GM12878 (cell line): ENCODE data around the gene NHSL1.

Source experiments
- POLR2AphosphoS5 ChIP-seq: IDR thresholded peaks from 2 replicates; pipeline ENCODE4 v1.6.1; 2011; ENCODE audit warnings: mild to moderate bottlenecking, low read length, inconsistent platforms
- TF ChIP-seq, protein P1 (sequence below), 3 experiments: IDR thresholded peaks in 2 of 3; conservative IDR thresholded peaks in 1 of 3; 2 replicates each; pipeline ENCODE4 v1.5.1; 2011; ENCODE audit warnings: low read depth in 3 of 3, low read length in 3 of 3, mild to moderate bottlenecking in 3 of 3, control low read depth in 2 of 3, moderate library complexity in 2 of 3, inconsistent platforms in 1 of 3, mixed read lengths in 1 of 3; ENCODE audit not compliant: control insufficient read depth in 2 of 3, insufficient read depth in 1 of 3; ENCODE audit errors: extremely low read depth in 1 of 3

DNA sequence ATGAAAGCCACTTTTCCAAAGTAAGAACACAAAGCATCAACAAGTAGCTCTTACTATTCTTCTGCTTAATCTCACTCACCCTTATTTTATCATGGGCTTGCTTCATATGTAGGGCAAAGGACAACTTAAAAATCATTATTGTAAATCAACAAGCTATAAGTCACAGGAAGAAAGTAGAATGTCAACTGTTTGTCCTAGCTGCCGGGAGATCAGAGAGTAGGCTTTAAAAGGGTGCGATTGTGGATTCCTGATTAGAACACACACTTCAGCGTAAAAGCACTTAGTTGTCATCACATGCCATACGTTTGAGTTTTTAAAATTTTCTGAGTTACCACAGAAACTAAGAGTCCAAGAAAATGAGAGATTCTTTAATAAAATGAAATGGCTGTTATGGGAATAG, 44.4 kb upstream of the NHSL1 start:
- no peak for TF ChIP-seq POLR2AphosphoS5
- TF ChIP-seq, protein P1, sequence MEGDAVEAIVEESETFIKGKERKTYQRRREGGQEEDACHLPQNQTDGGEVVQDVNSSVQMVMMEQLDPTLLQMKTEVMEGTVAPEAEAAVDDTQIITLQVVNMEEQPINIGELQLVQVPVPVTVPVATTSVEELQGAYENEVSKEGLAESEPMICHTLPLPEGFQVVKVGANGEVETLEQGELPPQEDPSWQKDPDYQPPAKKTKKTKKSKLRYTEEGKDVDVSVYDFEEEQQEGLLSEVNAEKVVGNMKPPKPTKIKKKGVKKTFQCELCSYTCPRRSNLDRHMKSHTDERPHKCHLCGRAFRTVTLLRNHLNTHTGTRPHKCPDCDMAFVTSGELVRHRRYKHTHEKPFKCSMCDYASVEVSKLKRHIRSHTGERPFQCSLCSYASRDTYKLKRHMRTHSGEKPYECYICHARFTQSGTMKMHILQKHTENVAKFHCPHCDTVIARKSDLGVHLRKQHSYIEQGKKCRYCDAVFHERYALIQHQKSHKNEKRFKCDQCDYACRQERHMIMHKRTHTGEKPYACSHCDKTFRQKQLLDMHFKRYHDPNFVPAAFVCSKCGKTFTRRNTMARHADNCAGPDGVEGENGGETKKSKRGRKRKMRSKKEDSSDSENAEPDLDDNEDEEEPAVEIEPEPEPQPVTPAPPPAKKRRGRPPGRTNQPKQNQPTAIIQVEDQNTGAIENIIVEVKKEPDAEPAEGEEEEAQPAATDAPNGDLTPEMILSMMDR (IDR thresholded peaks at IDR 0.05 in 2 of 3, conservative IDR thresholded peaks at IDR 0.05 in 1 of 3; ENCODE audit: control insufficient read depth in 2 of 3, extremely low read depth in 1 of 3, insufficient read depth in 1 of 3, low read depth in 3 of 3, low read length in 3 of 3), result no peak
